Smooth muscle cell (in vitro differentiated cells): ENCODE data around the gene ITGB3BP. TPM values are rescaled to one million over a fixed set of nuclear protein-coding genes. Genes with fewer than 3 reads are reported as not detected.

Experiments used
- DNase-seq: peaks from one replicate; lab custom pipeline; 2025; ENCODE audit not compliant: unreplicated experiment; lab: John Stamatoyannopoulos, UW
- H2AFZ ChIP-seq: fragments of 200-600 bp; sonication (generic); 2 replicates; pipeline ENCODE4 v1.6.0; 2016; ENCODE audit warnings: antibody characterized with exemption, low read depth, mild to moderate bottlenecking
- H3F3A ChIP-seq: fragments of 200-600 bp; sonication (generic); 2 replicates; pipeline ENCODE4 v1.6.0; 2017; ENCODE audit warnings: antibody characterized with exemption, low read depth
- H3K27ac ChIP-seq: fragments of 200-600 bp; sonication (generic); 2 replicates; pipeline ENCODE4 v1.5.1; 2016; ENCODE audit warnings: low read depth, mild to moderate bottlenecking
- H3K27me3 ChIP-seq: fragments of 200-600 bp; sonication (generic); 2 replicates; pipeline ENCODE4 v1.6.1; 2016; ENCODE audit warnings: low read depth, mild to moderate bottlenecking
- H3K36me3 ChIP-seq: fragments of 200-600 bp; sonication (generic); 2 replicates; pipeline ENCODE4 v1.5.1; 2016; ENCODE audit warnings: low read depth
- H3K4me1 ChIP-seq: fragments of 200-600 bp; sonication (generic); 2 replicates; pipeline ENCODE4 v1.5.1; 2016; ENCODE audit warnings: low read depth
- H3K4me2 ChIP-seq: fragments of 200-600 bp; sonication (generic); 2 replicates; pipeline ENCODE4 v1.6.0; 2016; ENCODE audit warnings: mild to moderate bottlenecking
- H3K4me3 ChIP-seq: fragments of 200-600 bp; sonication (generic); 2 replicates; pipeline ENCODE4 v1.5.1; 2016; ENCODE audit warnings: mild to moderate bottlenecking
- H3K79me2 ChIP-seq: fragments of 200-600 bp; sonication (generic); 2 replicates; pipeline ENCODE4 v1.6.0; 2016; ENCODE audit warnings: low read depth, mild to moderate bottlenecking
- H3K9ac ChIP-seq: fragments of 200-600 bp; sonication (generic); 2 replicates; pipeline ENCODE4 v1.6.0; 2016; ENCODE audit warnings: low read depth
- H3K9me3 ChIP-seq: fragments of 200-600 bp; sonication (generic); replicated peaks from 2 replicates; pipeline ENCODE4 v1.5.1; 2016; ENCODE audit warnings: low read depth
- H4K20me1 ChIP-seq: fragments of 200-600 bp; sonication (generic); 2 replicates; pipeline ENCODE4 v1.6.0; 2016; ENCODE audit warnings: low read depth
- WGBS: methylation state at CpG from one replicate; pipeline ENCODE4 v1.1.7; 2016; ENCODE audit warnings: low lambda C conversion rate; 5-methylcytosine and 5-hydroxymethylcytosine counted together
- polyA plus RNA-seq: library from polyadenylated mRNA; unstranded; fragments of >200 nt; fragmentation: Nextera tagmentation; extraction: Ambion mirVana; gene quantifications from 2 replicates; pipeline ENCODE4 v1.2.1, GENCODE V29; 2016
- total RNA-seq: library from RNA; depleted of rRNA; stranded (reverse); fragments of >200 nt; gene quantifications from 2 replicates; pipeline ENCODE4 v1.2.3, GENCODE V29; 2014
- TF ChIP-seq, protein P1 (sequence below): fragments of 200-600 bp; sonication (generic); IDR thresholded peaks from 2 replicates; pipeline ENCODE4 v1.5.1; 2017; ENCODE audit warnings: borderline replicate concordance, mild to moderate bottlenecking, antibody characterized with exemption; ENCODE audit not compliant: insufficient read depth, poor library complexity, severe bottlenecking

ITGB3BP gene
- total and polyA plus RNA-seq, 2 experiments from 2014 or later: 27.7 to 35.5 TPM

DNA sequence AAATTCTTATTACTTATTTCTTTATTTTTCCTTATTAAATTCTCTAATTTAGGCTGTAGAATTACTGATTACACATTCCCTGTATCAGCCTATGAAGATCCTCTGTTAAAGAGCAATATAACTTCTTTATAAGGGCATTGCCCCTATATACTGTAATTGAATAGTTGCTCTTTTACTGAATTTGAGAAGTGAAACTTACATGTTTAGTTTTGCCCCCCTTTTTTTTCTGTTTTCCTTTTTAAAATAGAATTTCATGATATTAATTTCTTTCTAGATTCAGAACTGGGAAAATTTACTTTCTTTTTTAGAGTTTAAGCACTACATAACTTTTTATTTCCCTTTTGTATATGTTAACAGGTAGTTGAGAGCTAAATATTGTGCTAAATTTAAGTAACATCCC, 40.7 kb upstream of the ITGB3BP start:
- Histone ChIP-seq H3K9ac (no peak overlapping the region), H2AFZ (no peak overlapping the region), H3K4me1 (no peaks in the 10 kb centered on the region), H3K4me2 (no peak overlapping the region), H3K27me3 (no peaks in the 10 kb centered on the region), H3K36me3 (no peaks in the 10 kb centered on the region), H3F3A (no peaks in the 10 kb centered on the region), H3K79me2 (no peaks in the 10 kb centered on the region), H4K20me1 (no peaks in the 10 kb centered on the region), H3K4me3 (no peak overlapping the region), H3K9me3 (no peaks in the 10 kb centered on the region), H3K27ac (no peak overlapping the region)
- TF ChIP-seq, protein P1, sequence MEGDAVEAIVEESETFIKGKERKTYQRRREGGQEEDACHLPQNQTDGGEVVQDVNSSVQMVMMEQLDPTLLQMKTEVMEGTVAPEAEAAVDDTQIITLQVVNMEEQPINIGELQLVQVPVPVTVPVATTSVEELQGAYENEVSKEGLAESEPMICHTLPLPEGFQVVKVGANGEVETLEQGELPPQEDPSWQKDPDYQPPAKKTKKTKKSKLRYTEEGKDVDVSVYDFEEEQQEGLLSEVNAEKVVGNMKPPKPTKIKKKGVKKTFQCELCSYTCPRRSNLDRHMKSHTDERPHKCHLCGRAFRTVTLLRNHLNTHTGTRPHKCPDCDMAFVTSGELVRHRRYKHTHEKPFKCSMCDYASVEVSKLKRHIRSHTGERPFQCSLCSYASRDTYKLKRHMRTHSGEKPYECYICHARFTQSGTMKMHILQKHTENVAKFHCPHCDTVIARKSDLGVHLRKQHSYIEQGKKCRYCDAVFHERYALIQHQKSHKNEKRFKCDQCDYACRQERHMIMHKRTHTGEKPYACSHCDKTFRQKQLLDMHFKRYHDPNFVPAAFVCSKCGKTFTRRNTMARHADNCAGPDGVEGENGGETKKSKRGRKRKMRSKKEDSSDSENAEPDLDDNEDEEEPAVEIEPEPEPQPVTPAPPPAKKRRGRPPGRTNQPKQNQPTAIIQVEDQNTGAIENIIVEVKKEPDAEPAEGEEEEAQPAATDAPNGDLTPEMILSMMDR: no peak
- DNase-seq: no peak

DNA sequence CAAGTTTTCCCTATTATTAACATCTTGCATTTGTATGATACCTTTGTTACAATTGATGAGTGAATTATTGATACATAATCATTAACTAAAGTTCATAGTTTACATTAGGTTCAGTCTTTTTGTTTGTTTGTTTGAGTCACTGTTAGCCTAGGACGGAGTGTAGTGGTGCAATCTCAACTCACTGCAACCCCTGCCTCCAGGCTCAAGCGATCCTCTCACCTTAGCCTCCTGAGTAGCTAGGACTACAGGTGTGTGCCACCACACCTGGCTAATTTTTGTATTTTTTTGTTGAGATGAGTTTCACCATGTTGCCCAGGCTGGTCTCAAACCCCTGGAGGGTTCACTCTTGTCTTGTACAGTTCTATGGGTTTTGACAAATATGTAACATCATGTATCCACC, 36.3 kb upstream of the ITGB3BP start:
- H3K36me3 ChIP-seq: no peaks in the 10 kb centered on the region
- H4K20me1 ChIP-seq: no peaks in the 10 kb centered on the region
- 100% methylated on average over 2 of the region's 2 CpGs for WGBS
- TF ChIP-seq, protein P1: no peak
- no peak overlapping the region for H3K4me3 ChIP-seq
- H3F3A ChIP-seq: no peaks in the 10 kb centered on the region
- no peaks in the 10 kb centered on the region for H3K27me3 ChIP-seq
- no peak for DNase-seq
- H3K9me3 ChIP-seq: no peaks in the 10 kb centered on the region
- H3K4me1 ChIP-seq: no peaks in the 10 kb centered on the region
- H3K79me2 ChIP-seq: no peaks in the 10 kb centered on the region
- H3K9ac ChIP-seq: no peak overlapping the region
- H3K4me2 ChIP-seq: no peak overlapping the region
- no peak overlapping the region for H2AFZ ChIP-seq
- no peak overlapping the region for H3K27ac ChIP-seq

DNA sequence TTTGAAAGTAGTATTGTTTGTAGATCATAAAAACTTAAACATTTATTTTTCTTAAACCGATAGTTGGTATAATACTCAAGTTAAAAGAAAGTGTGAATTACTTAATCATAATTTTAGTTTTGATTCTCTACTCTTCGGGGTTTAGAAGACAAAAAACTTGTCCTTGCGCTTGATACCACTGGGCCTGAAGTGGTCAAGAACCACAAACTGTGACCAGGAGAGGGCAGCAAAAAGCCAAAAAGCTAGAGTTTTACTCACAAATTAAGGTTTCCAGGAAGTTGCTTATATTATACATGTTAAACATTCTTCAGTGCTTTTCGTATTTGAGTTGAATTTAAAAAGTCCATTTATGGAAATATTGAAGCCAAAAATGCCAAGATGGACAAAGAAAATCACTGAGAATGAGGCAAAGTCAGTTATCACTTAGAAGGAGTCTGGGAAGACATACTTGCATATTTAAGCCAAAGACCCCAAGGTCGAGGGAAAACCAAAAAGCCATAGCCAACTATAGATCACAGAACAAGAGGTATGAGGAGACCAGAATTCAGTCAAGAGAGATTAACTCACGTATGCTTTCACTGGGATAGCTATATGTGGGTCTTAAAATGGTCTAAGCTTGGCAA, 34.5 kb upstream of the ITGB3BP start:
- H3K36me3 ChIP-seq: no peaks in the 10 kb centered on the region
- H3K9me3 ChIP-seq: no peaks in the 10 kb centered on the region
- TF ChIP-seq, protein P1: peak; percentile 59
- H2AFZ ChIP-seq: peak overlapping the region; percentile 65
- no peaks in the 10 kb centered on the region for H3K27me3 ChIP-seq
- no peak overlapping the region for H3K4me3 ChIP-seq
- no peaks in the 10 kb centered on the region for H3K79me2 ChIP-seq
- H3F3A ChIP-seq: no peaks in the 10 kb centered on the region
- H3K4me2 ChIP-seq: no peak overlapping the region
- DNase-seq: no peak
- 46% methylated on average over 6 of the region's 6 CpGs for WGBS
- H3K9ac ChIP-seq: no peak overlapping the region
- H4K20me1 ChIP-seq: no peaks in the 10 kb centered on the region
- no peak overlapping the region for H3K27ac ChIP-seq
- H3K4me1 ChIP-seq: no peaks in the 10 kb centered on the region

DNA sequence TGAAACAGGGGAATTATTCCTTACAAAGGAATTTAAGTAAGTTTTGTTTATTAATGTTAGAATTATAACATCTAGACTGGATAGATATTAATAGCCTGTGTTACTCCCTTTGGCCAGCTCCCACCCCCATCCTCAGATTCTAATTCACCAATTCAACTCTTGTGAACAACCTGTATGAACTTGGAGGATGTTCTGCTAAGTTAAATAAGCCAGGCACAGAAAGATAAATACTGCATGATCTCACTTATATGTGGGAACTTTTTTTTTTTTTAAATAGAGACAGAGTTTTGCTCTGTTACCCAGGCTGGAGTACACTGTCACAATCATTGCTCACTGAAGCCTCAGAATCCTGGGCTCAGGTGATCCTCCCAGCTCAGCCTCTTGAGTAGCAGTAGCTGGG, 32.5 kb upstream of the ITGB3BP start:
- Histone ChIP-seq H3K4me3 (no peak overlapping the region), H3K9me3 (no peaks in the 10 kb centered on the region), H3K4me1 (no peaks in the 10 kb centered on the region), H3K4me2 (no peak overlapping the region), H3F3A (no peaks in the 10 kb centered on the region), H3K27me3 (no peaks in the 10 kb centered on the region), H4K20me1 (no peaks in the 10 kb centered on the region), H3K36me3 (no peaks in the 10 kb centered on the region), H3K79me2 (no peaks in the 10 kb centered on the region), H3K9ac (no peak overlapping the region), H3K27ac (no peak overlapping the region), H2AFZ (no peak overlapping the region)
- TF ChIP-seq, protein P1: no peak
- no peak for DNase-seq
